T-helper 1 cell treated with Interleukin-12 subunit alpha and Interleukin-12 subunit beta and Interleukin-4 antibody, amounts not matched to agents 30 μg/mL and 1 μg/mL, for 36 hours (primary cell): ENCODE measurements around the gene CDK8.

ENCODE experiments used
- H3K27ac Mint-ChIP-seq: one replicate; pipeline ENCODE4 v1.8.0; 2021; ENCODE audit warnings: mild to moderate bottlenecking, mixed read lengths
- H3K27me3 Mint-ChIP-seq: one replicate; pipeline ENCODE4 v1.8.0; 2021; ENCODE audit warnings: low read depth, mixed read lengths
- H3K36me3 Mint-ChIP-seq: one replicate; pipeline ENCODE4 v1.8.0; 2021; ENCODE audit warnings: low read depth, mixed read lengths
- H3K4me1 Mint-ChIP-seq: one replicate; pipeline ENCODE4 v1.8.0; 2021; ENCODE audit warnings: low read depth, mixed read lengths
- H3K4me3 Mint-ChIP-seq: one replicate; pipeline ENCODE4 v1.8.0; 2021; ENCODE audit warnings: mild to moderate bottlenecking, moderate library complexity, mixed read lengths
- H3K9me3 Mint-ChIP-seq: one replicate; pipeline ENCODE4 v1.8.0; 2021; ENCODE audit warnings: mixed read lengths

The CDK8 gene

GRCh38 chr13:26253787-26254582, at the start of gene CDK8:
Gene CDK8 (plus strand): TSS chr13:26254129. CDS start chr13:26254642, 513 bp downstream.
- Mint-ChIP-seq H3K27ac (peak within 1 kb of the TSS; percentile 91), H3K9me3 (no peaks in the 10 kb centered on the region), H3K4me1 (peaks cover 25% of the 10 kb centered on the region), H3K27me3 (peaks cover 6% of the 10 kb centered on the region), H3K4me3 (peak within 1 kb of the TSS; percentile 97), H3K36me3 (peaks cover 2% of the 10 kb centered on the region)

GRCh38 chr13:26208287-26208686, 45.6 kb upstream of the CDK8 start:
- peaks cover 3% of the 10 kb centered on the region for H3K4me1 Mint-ChIP-seq
- no peaks in the 10 kb centered on the region for H3K9me3 Mint-ChIP-seq
- no peak overlapping the region for H3K4me3 Mint-ChIP-seq
- H3K27me3 Mint-ChIP-seq = no peaks in the 10 kb centered on the region
- no peak overlapping the region for H3K27ac Mint-ChIP-seq
- peaks cover 31% of the 10 kb centered on the region for H3K36me3 Mint-ChIP-seq

GRCh38 chr13:26213345-26213744, 40.6 kb upstream of the CDK8 start:
- H3K36me3 Mint-ChIP-seq = peaks cover 56% of the 10 kb centered on the region
- no peaks in the 10 kb centered on the region for H3K9me3 Mint-ChIP-seq
- H3K4me1 Mint-ChIP-seq = peaks cover 5% of the 10 kb centered on the region
- no peak overlapping the region for H3K4me3 Mint-ChIP-seq
- H3K27ac Mint-ChIP-seq = no peak overlapping the region
- H3K27me3 Mint-ChIP-seq = no peaks in the 10 kb centered on the region

- no peaks in the 10 kb centered on the region for H3K9me3 Mint-ChIP-seq
- no peaks in the 10 kb centered on the region for H3K27me3 Mint-ChIP-seq
- H3K4me1 Mint-ChIP-seq = peaks cover 7% of the 10 kb centered on the region
- H3K4me3 Mint-ChIP-seq = no peak overlapping the region
- peaks cover 53% of the 10 kb centered on the region for H3K36me3 Mint-ChIP-seq
- no peak overlapping the region for H3K27ac Mint-ChIP-seq
These were observed 39.9 kb upstream of the CDK8 start for GRCh38 chr13:26213982-26214381.

GRCh38 chr13:26216042-26216441, 37.9 kb upstream of the CDK8 start:
- H3K4me3 Mint-ChIP-seq = no peak overlapping the region
- H3K27me3 Mint-ChIP-seq = no peaks in the 10 kb centered on the region
- no peak overlapping the region for H3K27ac Mint-ChIP-seq
- peaks cover 47% of the 10 kb centered on the region for H3K36me3 Mint-ChIP-seq
- peaks cover 17% of the 10 kb centered on the region for H3K4me1 Mint-ChIP-seq
- H3K9me3 Mint-ChIP-seq = no peaks in the 10 kb centered on the region

GRCh38 chr13:26219726-26220125, 34.2 kb upstream of the CDK8 start:
- H3K27me3 Mint-ChIP-seq = no peaks in the 10 kb centered on the region
- peaks cover 28% of the 10 kb centered on the region for H3K4me1 Mint-ChIP-seq
- no peaks in the 10 kb centered on the region for H3K9me3 Mint-ChIP-seq
- peak overlapping the region; percentile 34 for H3K4me3 Mint-ChIP-seq
- no peak overlapping the region for H3K27ac Mint-ChIP-seq
- H3K36me3 Mint-ChIP-seq = peaks cover 38% of the 10 kb centered on the region

GRCh38 chr13:26220575-26220974, 33.4 kb upstream of the CDK8 start:
- no peak overlapping the region for H3K27ac Mint-ChIP-seq
- H3K4me3 Mint-ChIP-seq = peak overlapping the region; percentile 98
- peaks cover 30% of the 10 kb centered on the region for H3K36me3 Mint-ChIP-seq
- peaks cover 28% of the 10 kb centered on the region for H3K4me1 Mint-ChIP-seq
- H3K27me3 Mint-ChIP-seq = no peaks in the 10 kb centered on the region
- H3K9me3 Mint-ChIP-seq = no peaks in the 10 kb centered on the region

- peaks cover 3% of the 10 kb centered on the region for H3K27me3 Mint-ChIP-seq
These were observed 32.6 kb upstream of the CDK8 start for GRCh38 chr13:26221399-26221720.

GRCh38 chr13:26221721-26222519, 32.0 kb upstream of the CDK8 start, which contains the start of gene RNF6:
Gene RNF6 (minus strand): TSS chr13:26222314. CDS start chr13:26219649, 2,665 bp downstream.
- Mint-ChIP-seq H3K27ac (peak within 1 kb of the TSS; percentile 100), H3K4me1 (peaks cover 28% of the 10 kb centered on the region), H3K36me3 (peaks cover 27% of the 10 kb centered on the region), H3K9me3 (no peaks in the 10 kb centered on the region), H3K27me3 (peaks cover 4% of the 10 kb centered on the region), H3K4me3 (peak within 1 kb of the TSS; percentile 98)

More at GRCh38 chr13:26221399-26221720, 32.6 kb upstream of the CDK8 start:
- Mint-ChIP-seq H3K36me3 (peaks cover 29% of the 10 kb centered on the region), H3K9me3 (no peaks in the 10 kb centered on the region), H3K4me3 (peak overlapping the region; percentile 98), H3K4me1 (peaks cover 28% of the 10 kb centered on the region), H3K27ac (peak overlapping the region; percentile 100)

GRCh38 chr13:26222520-26223046, 31.3 kb upstream of the CDK8 start:
- Mint-ChIP-seq H3K4me3 (peak overlapping the region; percentile 98), H3K9me3 (no peaks in the 10 kb centered on the region), H3K27me3 (peaks cover 4% of the 10 kb centered on the region), H3K27ac (peak overlapping the region; percentile 100), H3K36me3 (peaks cover 22% of the 10 kb centered on the region), H3K4me1 (peaks cover 28% of the 10 kb centered on the region)

GRCh38 chr13:26225896-26226617, 27.9 kb upstream of the CDK8 start:
- H3K27ac Mint-ChIP-seq = no peak overlapping the region
- H3K36me3 Mint-ChIP-seq = peaks cover 8% of the 10 kb centered on the region
- no peak overlapping the region for H3K4me3 Mint-ChIP-seq
- no peaks in the 10 kb centered on the region for H3K9me3 Mint-ChIP-seq
- peaks cover 4% of the 10 kb centered on the region for H3K27me3 Mint-ChIP-seq
- peaks cover 14% of the 10 kb centered on the region for H3K4me1 Mint-ChIP-seq

- H3K27me3 Mint-ChIP-seq = peaks cover 4% of the 10 kb centered on the region
- H3K4me3 Mint-ChIP-seq = no peak overlapping the region
- no peaks in the 10 kb centered on the region for H3K9me3 Mint-ChIP-seq
- peaks cover 9% of the 10 kb centered on the region for H3K4me1 Mint-ChIP-seq
- H3K36me3 Mint-ChIP-seq = peaks cover 3% of the 10 kb centered on the region
- no peak overlapping the region for H3K27ac Mint-ChIP-seq
These were observed 26.6 kb upstream of the CDK8 start for GRCh38 chr13:26227166-26227971.

GRCh38 chr13:26228096-26228495, 25.8 kb upstream of the CDK8 start:
- peaks cover 4% of the 10 kb centered on the region for H3K27me3 Mint-ChIP-seq
- H3K36me3 Mint-ChIP-seq = no peaks in the 10 kb centered on the region
- H3K4me3 Mint-ChIP-seq = no peak overlapping the region
- H3K4me1 Mint-ChIP-seq = peaks cover 4% of the 10 kb centered on the region
- H3K9me3 Mint-ChIP-seq = no peaks in the 10 kb centered on the region
- H3K27ac Mint-ChIP-seq = no peak overlapping the region
